ENCODE data around the gene FYN.

GRCh38 chr6:111722179-111722731, 151.0 kb downstream of the FYN start:
- TF ChIP-seq EZH2phosphoT487 (conservative IDR thresholded peaks at IDR 0.05; ENCODE audit: low read length) (no peak), CTCF (IDR thresholded peaks at IDR 0.05; ENCODE audit: insufficient read depth, low read length, poor library complexity, severe bottlenecking) (no peak)

Measured in SU-DHL-6 (cell line).